ENCODE measurements around the gene ARMC9. TPM values are rescaled to one million over a fixed set of nuclear protein-coding genes. Genes with fewer than 3 reads are reported as not detected.

ARMC9 gene
- total and polyA plus RNA-seq, 2 experiments from 2014 or later: 15.1 to 17.3 TPM

DNA sequence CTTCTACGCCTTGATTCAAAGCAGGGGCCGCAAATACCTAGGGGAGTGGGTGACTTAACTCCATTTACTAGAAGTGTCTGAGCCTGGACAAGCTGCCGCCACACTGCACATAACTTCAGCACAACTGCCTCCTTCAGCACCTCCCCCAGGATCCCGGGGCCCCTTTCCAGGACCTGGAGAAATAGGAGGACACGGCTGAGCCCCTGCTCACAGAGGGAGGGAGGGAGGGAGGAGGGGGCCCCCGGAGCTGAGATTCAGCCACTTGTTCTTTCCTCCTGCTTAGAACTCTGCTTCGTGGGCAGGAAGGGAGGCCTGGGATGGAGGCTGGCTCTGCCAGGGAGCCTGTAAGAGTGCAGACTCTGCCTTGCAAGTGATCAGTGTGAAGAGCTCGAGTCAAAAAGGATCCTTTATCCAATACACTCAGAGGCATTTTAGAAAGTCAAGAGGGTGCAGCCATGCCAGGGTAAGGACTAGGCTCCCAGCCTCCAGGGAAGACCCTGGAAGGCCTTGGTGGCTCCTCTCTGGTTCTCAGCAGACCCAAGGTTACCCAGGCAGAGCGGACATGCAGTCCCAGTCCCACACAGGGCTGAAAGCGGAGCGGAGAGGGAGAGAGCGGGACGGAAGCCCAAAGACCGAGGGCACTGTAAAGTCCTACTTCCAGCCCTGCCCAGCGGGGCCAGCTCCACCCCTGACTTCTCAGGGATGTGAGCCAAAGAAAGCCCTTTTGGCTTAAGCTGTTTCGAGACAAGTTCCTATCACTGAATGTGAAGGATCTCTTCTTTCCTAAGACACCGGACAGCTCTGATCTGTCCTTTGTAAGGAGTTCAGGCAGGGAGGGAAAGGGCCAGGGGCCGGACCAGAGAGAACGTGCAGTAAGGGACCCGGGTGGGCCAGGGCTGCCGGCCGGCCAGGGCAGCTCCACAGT is 8.6 kb upstream of the ARMC9 start:
- peak overlapping the region; percentile 66 for H3K4me2 ChIP-seq (ENCODE audit: unreplicated experiment)
- H3K27ac ChIP-seq: no peak overlapping the region
- H3K36me3 ChIP-seq (ENCODE audit: low read depth): no peaks in the 10 kb centered on the region
- H3K27me3 ChIP-seq (replicated peaks; ENCODE audit: insufficient read depth): no peaks in the 10 kb centered on the region
- no peak overlapping the region for H3K9ac ChIP-seq
- peak; percentile 51 for DNase-seq
- H3K9me3 ChIP-seq (ENCODE audit: low read depth): no peaks in the 10 kb centered on the region
- no peak overlapping the region for H3K4me3 ChIP-seq
- H3K9me2 ChIP-seq (ENCODE audit: insufficient read depth): no peaks in the 10 kb centered on the region
- peak overlapping the region; percentile 77 for H2AFZ ChIP-seq
- no peaks in the 10 kb centered on the region for H4K20me1 ChIP-seq (ENCODE audit: insufficient read depth)
- no peaks in the 10 kb centered on the region for H3K79me2 ChIP-seq (ENCODE audit: insufficient read depth)
- peaks cover 6% of the 10 kb centered on the region; the same call in 1 of the 2 replicates for H3K4me1 ChIP-seq (ENCODE audit: insufficient read depth)
- WGBS, 2 experiments (ENCODE audit: low coverage in 1 of 2, low lambda C conversion rate in 2 of 2, missing lambda C conversion rate in 2 of 2): 41 to 51% methylated on average over 17 to 22 of the region's 22 CpGs
- no peak for TF ChIP-seq EZH2phosphoT487 (IDR thresholded peaks at IDR 0.05; ENCODE audit: insufficient read depth, low read depth)
- TF ChIP-seq EZH2 (IDR thresholded peaks at IDR 0.05; ENCODE audit: insufficient read depth, poor library complexity, severe bottlenecking): no peak
- in situ Hi-C loops (cut with MboI): loop anchor here (10.0 kb wide), 1 partner anchor 85 kb away; no protein-coding TSS in a partner anchor
- 0 out of 2 replicates have a peak, but pooled peaks cover 3% of the 10 kb centered on the region for H3F3A ChIP-seq (ENCODE audit: insufficient read depth)

DNA sequence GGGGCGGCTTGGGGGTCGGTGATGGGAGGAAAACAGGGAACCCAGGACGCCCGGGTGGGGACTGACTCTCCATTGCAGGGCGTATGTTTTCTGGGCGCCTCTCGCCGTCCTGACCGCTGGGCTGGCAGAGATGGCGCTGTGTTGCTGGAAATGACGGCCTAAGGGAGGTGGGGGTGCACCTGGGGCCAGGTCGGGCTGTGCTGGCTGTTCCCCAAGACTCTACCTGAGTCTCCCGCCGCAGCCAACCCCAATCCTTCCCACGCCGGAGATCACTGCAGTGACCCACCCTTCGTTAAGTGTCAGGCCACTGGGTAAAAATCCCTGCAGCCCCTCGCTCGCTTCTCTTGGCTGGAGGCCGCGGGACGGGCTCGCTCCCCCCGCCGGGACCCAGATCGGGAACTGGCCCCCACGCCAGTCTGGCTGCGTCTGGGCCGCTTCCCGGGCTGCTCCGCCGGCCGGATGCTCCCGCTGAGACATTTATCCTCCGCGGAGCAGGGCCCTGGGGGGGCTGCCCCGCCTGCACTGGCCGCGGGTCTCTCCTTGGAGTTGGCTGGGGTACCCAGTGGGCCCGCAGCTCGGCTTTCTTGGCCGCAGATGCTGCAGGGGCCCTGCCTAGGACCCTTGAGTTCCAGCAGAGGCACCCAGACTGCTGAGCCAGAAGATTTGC is 7.8 kb upstream of the ARMC9 start:
- no peaks in the 10 kb centered on the region for H3K9me2 ChIP-seq (ENCODE audit: insufficient read depth)
- H3F3A ChIP-seq (ENCODE audit: insufficient read depth): 0 out of 2 replicates have a peak, but pooled peaks cover 3% of the 10 kb centered on the region
- H3K27ac ChIP-seq: no peak overlapping the region
- H3K4me1 ChIP-seq (ENCODE audit: insufficient read depth): peaks cover 6% of the 10 kb centered on the region; the same call in 1 of the 2 replicates
- no peaks in the 10 kb centered on the region for H3K36me3 ChIP-seq (ENCODE audit: low read depth)
- H4K20me1 ChIP-seq (ENCODE audit: insufficient read depth): no peaks in the 10 kb centered on the region
- peak overlapping the region; percentile 77 for H2AFZ ChIP-seq
- H3K4me2 ChIP-seq (ENCODE audit: unreplicated experiment): peak overlapping the region; percentile 66
- WGBS, 2 experiments (ENCODE audit: low coverage in 1 of 2, low lambda C conversion rate in 2 of 2, missing lambda C conversion rate in 2 of 2): 17 to 21% methylated on average over 25 to 31 of the region's 42 CpGs
- DNase-seq: peak; percentile 54
- TF ChIP-seq EZH2phosphoT487 (IDR thresholded peaks at IDR 0.05; ENCODE audit: insufficient read depth, low read depth) (no peak), EZH2 (IDR thresholded peaks at IDR 0.05; ENCODE audit: insufficient read depth, poor library complexity, severe bottlenecking) (no peak)
- no peaks in the 10 kb centered on the region for H3K9me3 ChIP-seq (ENCODE audit: low read depth)
- H3K9ac ChIP-seq: peak overlapping the region; percentile 35; the same call in 1 of the 2 replicates
- H3K27me3 ChIP-seq (replicated peaks; ENCODE audit: insufficient read depth): no peaks in the 10 kb centered on the region
- peak overlapping the region; percentile 47; the same call in 1 of the 2 replicates for H3K4me3 ChIP-seq
- H3K79me2 ChIP-seq (ENCODE audit: insufficient read depth): no peaks in the 10 kb centered on the region
- in situ Hi-C loops (cut with MboI): loop anchor here (10.0 kb wide), 1 partner anchor 86 kb away; no protein-coding TSS in a partner anchor

DNA sequence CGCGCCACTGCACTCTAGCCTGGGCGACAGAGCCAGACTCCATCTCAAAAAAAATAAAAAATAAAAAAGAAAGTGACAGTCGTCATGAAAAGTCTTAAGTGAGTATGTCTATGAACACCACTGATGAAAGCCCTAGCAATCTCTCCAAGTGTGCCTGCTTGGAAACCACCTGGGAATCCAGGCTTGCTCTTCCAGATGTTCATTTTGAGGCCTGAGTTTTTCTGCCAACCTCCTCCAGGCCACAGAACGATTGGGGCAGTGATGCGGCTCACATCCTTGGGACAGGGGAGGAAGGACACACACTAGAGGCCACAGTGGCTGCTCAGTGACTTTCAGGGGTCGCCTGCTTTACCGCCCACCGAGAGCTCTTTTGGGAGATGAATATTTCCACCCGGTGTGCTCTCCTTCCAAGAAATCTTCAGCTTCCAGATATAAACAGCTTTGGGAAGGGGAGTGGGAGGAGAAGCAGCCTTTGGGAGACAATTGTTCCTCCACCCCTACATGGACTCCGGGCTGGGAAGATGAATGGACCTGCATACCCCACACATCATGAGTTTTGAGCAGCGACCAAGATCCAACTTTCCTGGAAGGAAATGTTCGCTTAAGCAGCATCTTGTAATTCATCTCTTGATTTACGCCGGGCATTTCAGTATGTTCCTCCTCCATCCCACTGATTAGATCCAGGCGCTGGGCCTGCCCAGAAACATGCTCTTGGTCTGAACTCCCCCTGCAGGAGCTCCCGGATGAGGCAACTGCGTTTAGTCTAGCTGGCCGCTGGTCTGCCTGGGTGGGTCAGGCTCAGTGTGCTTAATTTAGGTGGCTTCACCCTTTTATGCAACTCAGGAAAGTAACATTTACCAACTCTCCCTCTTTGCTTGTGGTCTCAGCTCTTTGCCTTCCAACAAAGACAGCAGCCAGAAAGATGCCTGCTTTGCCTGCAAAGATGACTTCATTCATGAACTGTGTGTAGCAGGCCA is 6.2 kb upstream of the ARMC9 start:
- H2AFZ ChIP-seq: peak overlapping the region; percentile 77
- H3K36me3 ChIP-seq (ENCODE audit: low read depth): no peaks in the 10 kb centered on the region
- no peaks in the 10 kb centered on the region for H3K9me2 ChIP-seq (ENCODE audit: insufficient read depth)
- H3K9ac ChIP-seq: 0 out of 2 replicates have a peak overlapping the region, but pooled peaks have one; percentile 3
- peaks cover 6% of the 10 kb centered on the region; the same call in 1 of the 2 replicates for H3K4me1 ChIP-seq (ENCODE audit: insufficient read depth)
- 4 to 18% methylated on average over 16 to 19 of the region's 19 CpGs for WGBS, 2 experiments (ENCODE audit: low coverage in 1 of 2, low lambda C conversion rate in 2 of 2, missing lambda C conversion rate in 2 of 2)
- H3K4me2 ChIP-seq (ENCODE audit: unreplicated experiment): no peak overlapping the region
- H3K27ac ChIP-seq: no peak overlapping the region
- in situ Hi-C loops (cut with MboI): loop anchor here (10.0 kb wide), 1 partner anchor 87 kb away; no protein-coding TSS in a partner anchor
- TF ChIP-seq EZH2 (IDR thresholded peaks at IDR 0.05; ENCODE audit: insufficient read depth, poor library complexity, severe bottlenecking): no peak
- no peak overlapping the region for H3K4me3 ChIP-seq
- H3K27me3 ChIP-seq (replicated peaks; ENCODE audit: insufficient read depth): no peaks in the 10 kb centered on the region
- 0 out of 2 replicates have a peak, but pooled peaks cover 3% of the 10 kb centered on the region for H3F3A ChIP-seq (ENCODE audit: insufficient read depth)
- H4K20me1 ChIP-seq (ENCODE audit: insufficient read depth): no peaks in the 10 kb centered on the region
- no peaks in the 10 kb centered on the region for H3K79me2 ChIP-seq (ENCODE audit: insufficient read depth)
- no peaks in the 10 kb centered on the region for H3K9me3 ChIP-seq (ENCODE audit: low read depth)
- DNase-seq: peak; percentile 94
